Activated CD8-positive, alpha-beta memory T cell treated with anti-CD3 and anti-CD28 coated beads, Interleukin-2, amount 10 ng/mL, durations not matched to agents 7 days and 5 days (primary cell): ENCODE results near the gene SVOP. TPM values are rescaled to one million over a fixed set of nuclear protein-coding genes. Genes with fewer than 3 reads are reported as not detected.

Source experiments
- ATAC-seq: fragments of 150-1000 bp; cut with Tn5 transposase; one replicate; pipeline ENCODE4 v1.10.0; 2021; ENCODE audit warnings: moderate library complexity
- CTCF ChIA-PET: fragments of 350-600 bp; sonication (Branson Sonifier 250); formaldehyde crosslinking; loops from one replicate; lab custom pipeline; 2021; ENCODE audit warnings: antibody characterized with exemption; lab: Charles Lee
- DNase-seq: peaks from one replicate; pipeline ENCODE4 v3.0.0-alpha.2; 2020
- H3K27ac Mint-ChIP-seq: one replicate; pipeline ENCODE4 v1.8.0; 2021; ENCODE audit warnings: mild to moderate bottlenecking, mixed read lengths
- H3K27me3 Mint-ChIP-seq: one replicate; pipeline ENCODE4 v1.8.0; 2021; ENCODE audit warnings: mixed read lengths
- H3K36me3 Mint-ChIP-seq: one replicate; pipeline ENCODE4 v1.8.0; 2021; ENCODE audit warnings: mild to moderate bottlenecking, mixed read lengths
- H3K4me1 Mint-ChIP-seq: one replicate; pipeline ENCODE4 v1.8.0; 2021; ENCODE audit warnings: mixed read lengths
- H3K4me3 Mint-ChIP-seq: one replicate; pipeline ENCODE4 v1.8.0; 2021; ENCODE audit warnings: mild to moderate bottlenecking, moderate library complexity, mixed read lengths
- H3K9me3 Mint-ChIP-seq: one replicate; pipeline ENCODE4 v1.8.0; 2022; ENCODE audit warnings: low read depth, mixed read lengths
- total RNA-seq, 2 experiments: library from RNA; stranded (reverse); gene quantifications; one replicate each; pipeline ENCODE4 v1.2.3, GENCODE V29; 2021

SVOP gene
- total RNA-seq, 2 experiments from 2014 or later: not detected

GRCh38 chr12:108981835-108982234 is 39.0 kb downstream of the SVOP start:
- Mint-ChIP-seq H3K36me3 (no peaks in the 10 kb centered on the region), H3K27me3 (no peaks in the 10 kb centered on the region), H3K4me1 (no peaks in the 10 kb centered on the region), H3K4me3 (no peak overlapping the region), H3K27ac (no peak overlapping the region), H3K9me3 (no peaks in the 10 kb centered on the region)
- CTCF ChIA-PET: no interaction called here
- no peak for ATAC-seq
- DNase-seq: no peak

GRCh38 chr12:108980831-108981618 is 39.8 kb downstream of the SVOP start:
- H3K4me1 Mint-ChIP-seq: no peaks in the 10 kb centered on the region
- no peaks in the 10 kb centered on the region for H3K9me3 Mint-ChIP-seq
- CTCF ChIA-PET: interaction anchor here (0.5 to 1.5 kb wide), 2 partner anchors 53 to 112 kb away, joined by 3 read pairs; partner anchors contain the start of gene ALKBH2
- DNase-seq (no peak), ATAC-seq (no peak)
- no peaks in the 10 kb centered on the region for H3K36me3 Mint-ChIP-seq
- no peak overlapping the region for H3K27ac Mint-ChIP-seq
- H3K27me3 Mint-ChIP-seq: no peaks in the 10 kb centered on the region
- H3K4me3 Mint-ChIP-seq: no peak overlapping the region

- ATAC-seq: no peak
- no peaks in the 10 kb centered on the region for H3K9me3 Mint-ChIP-seq
- no peak overlapping the region for H3K27ac Mint-ChIP-seq
- CTCF ChIA-PET: no interaction called here
- DNase-seq: no peak
- H3K36me3 Mint-ChIP-seq: no peaks in the 10 kb centered on the region
- no peaks in the 10 kb centered on the region for H3K4me1 Mint-ChIP-seq
- peaks cover 3% of the 10 kb centered on the region for H3K27me3 Mint-ChIP-seq
- no peak overlapping the region for H3K4me3 Mint-ChIP-seq
Observed at GRCh38 chr12:108977360-108977759, 43.5 kb downstream of the SVOP start.

- Mint-ChIP-seq H3K4me1 (no peaks in the 10 kb centered on the region), H3K4me3 (no peak overlapping the region), H3K27ac (no peak overlapping the region), H3K36me3 (no peaks in the 10 kb centered on the region), H3K9me3 (no peaks in the 10 kb centered on the region), H3K27me3 (peaks cover 3% of the 10 kb centered on the region)
- DNase-seq: no peak
- CTCF ChIA-PET: interaction anchor here (1.4 kb wide), 1 partner anchor 91 kb away, joined by 3 read pairs; no protein-coding TSS in a partner anchor
- ATAC-seq: no peak
Observed at GRCh38 chr12:108975024-108975593, 45.8 kb downstream of the SVOP start.

GRCh38 chr12:108973629-108974152 is 47.2 kb downstream of the SVOP start:
- peaks cover 3% of the 10 kb centered on the region for H3K27me3 Mint-ChIP-seq
- H3K27ac Mint-ChIP-seq: no peak overlapping the region
- H3K36me3 Mint-ChIP-seq: no peaks in the 10 kb centered on the region
- H3K4me1 Mint-ChIP-seq: no peaks in the 10 kb centered on the region
- H3K9me3 Mint-ChIP-seq: no peaks in the 10 kb centered on the region
- H3K4me3 Mint-ChIP-seq: no peak overlapping the region
- ATAC-seq (no peak), DNase-seq (no peak)
- CTCF ChIA-PET: interaction anchor here (1.4 kb wide), 1 partner anchor 89 kb away, joined by 3 read pairs; no protein-coding TSS in a partner anchor

GRCh38 chr12:108972358-108972757 is 48.5 kb downstream of the SVOP start:
- Mint-ChIP-seq H3K36me3 (no peaks in the 10 kb centered on the region), H3K4me1 (no peaks in the 10 kb centered on the region), H3K9me3 (no peaks in the 10 kb centered on the region), H3K27me3 (peaks cover 6% of the 10 kb centered on the region), H3K27ac (no peak overlapping the region), H3K4me3 (no peak overlapping the region)
- no peak for DNase-seq
- ATAC-seq: no peak
- CTCF ChIA-PET: no interaction called here

GRCh38 chr12:108969622-108970021 is 51.2 kb downstream of the SVOP start:
- Mint-ChIP-seq H3K27ac (no peak overlapping the region), H3K4me1 (no peaks in the 10 kb centered on the region), H3K27me3 (peaks cover 6% of the 10 kb centered on the region), H3K4me3 (no peak overlapping the region), H3K9me3 (no peaks in the 10 kb centered on the region), H3K36me3 (no peaks in the 10 kb centered on the region)
- ATAC-seq: no peak
- CTCF ChIA-PET: no interaction called here
- DNase-seq: no peak

GRCh38 chr12:108967869-108968540 is 52.9 kb downstream of the SVOP start:
- CTCF ChIA-PET: no interaction called here
- ATAC-seq: no peak
- no peaks in the 10 kb centered on the region for H3K36me3 Mint-ChIP-seq
- no peak overlapping the region for H3K27ac Mint-ChIP-seq
- no peaks in the 10 kb centered on the region for H3K9me3 Mint-ChIP-seq
- DNase-seq: no peak
- peaks cover 6% of the 10 kb centered on the region for H3K27me3 Mint-ChIP-seq
- H3K4me3 Mint-ChIP-seq: no peak overlapping the region
- H3K4me1 Mint-ChIP-seq: no peaks in the 10 kb centered on the region

- Mint-ChIP-seq H3K27ac (no peak overlapping the region), H3K4me3 (no peak overlapping the region), H3K9me3 (no peaks in the 10 kb centered on the region), H3K4me1 (no peaks in the 10 kb centered on the region), H3K36me3 (no peaks in the 10 kb centered on the region), H3K27me3 (peaks cover 8% of the 10 kb centered on the region)
- CTCF ChIA-PET: interaction anchor here (1.3 kb wide), 1 partner anchor 16 kb away, joined by 4 read pairs; no protein-coding TSS in a partner anchor
- no peak for ATAC-seq
- no peak for DNase-seq
Observed at GRCh38 chr12:108966378-108967151, 54.3 kb downstream of the SVOP start.

GRCh38 chr12:108965886-108966285 is 55.0 kb downstream of the SVOP start:
- no peaks in the 10 kb centered on the region for H3K4me1 Mint-ChIP-seq
- no peak for DNase-seq

GRCh38 chr12:108964371-108965352 is 56.2 kb downstream of the SVOP start:
- CTCF ChIA-PET: no interaction called here
- no peak for DNase-seq
- Mint-ChIP-seq H3K9me3 (no peaks in the 10 kb centered on the region), H3K36me3 (no peaks in the 10 kb centered on the region), H3K27me3 (peaks cover 11% of the 10 kb centered on the region), H3K27ac (no peak overlapping the region), H3K4me1 (no peaks in the 10 kb centered on the region), H3K4me3 (no peak overlapping the region)
- ATAC-seq: no peak

More at GRCh38 chr12:108965886-108966285, 55.0 kb downstream of the SVOP start:
- ATAC-seq: no peak
- Mint-ChIP-seq H3K27me3 (peaks cover 8% of the 10 kb centered on the region), H3K36me3 (no peaks in the 10 kb centered on the region), H3K27ac (no peak overlapping the region), H3K4me3 (no peak overlapping the region), H3K9me3 (no peaks in the 10 kb centered on the region)
- CTCF ChIA-PET: interaction anchor here (1.3 kb wide), 1 partner anchor 15 kb away, joined by 4 read pairs; no protein-coding TSS in a partner anchor

- CTCF ChIA-PET: no interaction called here
- Mint-ChIP-seq H3K36me3 (no peaks in the 10 kb centered on the region), H3K4me3 (no peak overlapping the region), H3K27ac (no peak overlapping the region), H3K4me1 (no peaks in the 10 kb centered on the region), H3K9me3 (no peaks in the 10 kb centered on the region), H3K27me3 (peaks cover 8% of the 10 kb centered on the region)
- no peak for DNase-seq
- ATAC-seq: no peak
Observed at GRCh38 chr12:108962256-108962655, 58.6 kb downstream of the SVOP start.
